Posterior cingulate gyrus (tissue), 11 donors: Measurements from ENCODE around the gene XRCC6.
"Not testable (repeated sequence)": the region's sequence is repeated elsewhere in the genome, so short reads cannot be mapped to it uniquely, and the experiment has no call there.

Experiments
- DNase-seq, 10 donors: peaks; one replicate each; pipeline versions ENCODE4 v3.0.0 to v3.0.0-alpha.2; 2020 to 2021; ENCODE audit warnings: mixed read lengths in 3 of 10
- intact Hi-C: fragments of 100-400 bp; cut with DNase I; formaldehyde crosslinking; loops from one replicate; pipeline ENCODE4 v1.15.1; 2023

The XRCC6 gene

GRCh38 chr22:41641854-41642253 is 20.8 kb downstream of the XRCC6 start:
- intact Hi-C loops, result no loop called here

GRCh38 chr22:41642331-41643110 is 21.4 kb downstream of the XRCC6 start:
- DNase-seq, result no peak
- intact Hi-C loops, result no loop called here

More at GRCh38 chr22:41641854-41642253, 20.8 kb downstream of the XRCC6 start:
- no peak for DNase-seq

GRCh38 chr22:41647771-41648170 is 26.7 kb downstream of the XRCC6 start:
- DNase-seq, result no peak
- intact Hi-C loops, result no loop called here

GRCh38 chr22:41648432-41648831 is 27.3 kb downstream of the XRCC6 start:
- intact Hi-C loops, result no loop called here
- DNase-seq, result no peak

- no peak for DNase-seq
- intact Hi-C loops, result no loop called here
Measured at GRCh38 chr22:41650229-41650628, 29.1 kb downstream of the XRCC6 start.

GRCh38 chr22:41650821-41651220 is 29.7 kb downstream of the XRCC6 start:
- intact Hi-C loops, result no loop called here

GRCh38 chr22:41654322-41654721 is 33.2 kb downstream of the XRCC6 start:
- intact Hi-C loops, result no loop called here
- no peak for DNase-seq

More at GRCh38 chr22:41650821-41651220, 29.7 kb downstream of the XRCC6 start:
- DNase-seq, result no peak

GRCh38 chr22:41656556-41656955 is 35.5 kb downstream of the XRCC6 start:
- no peak for DNase-seq
- intact Hi-C loops, result no loop called here

GRCh38 chr22:41657709-41658108 is 36.6 kb downstream of the XRCC6 start:
- no peak for DNase-seq
- intact Hi-C loops, result no loop called here

GRCh38 chr22:41658869-41659268 is 37.8 kb downstream of the XRCC6 start:
- intact Hi-C loops, result no loop called here
- no peak for DNase-seq

- no peak for DNase-seq
- intact Hi-C loops, result no loop called here
Measured at GRCh38 chr22:41659941-41660340, 38.8 kb downstream of the XRCC6 start.

GRCh38 chr22:41660416-41660815 is 39.3 kb downstream of the XRCC6 start:
- intact Hi-C loops, result no loop called here
- no peak for DNase-seq

GRCh38 chr22:41661088-41661487 is 40.0 kb downstream of the XRCC6 start:
- intact Hi-C loops, result no loop called here
- DNase-seq, result no peak

GRCh38 chr22:41661713-41662112 is 40.6 kb downstream of the XRCC6 start:
- DNase-seq, result no peak
- intact Hi-C loops, result no loop called here

GRCh38 chr22:41663594-41663993 is 42.5 kb downstream of the XRCC6 start:
- intact Hi-C loops, result not testable (repeated sequence)
- peak in 1 of 10 donors; percentile 49 for DNase-seq

GRCh38 chr22:41664490-41664889 is 43.4 kb downstream of the XRCC6 start:
- intact Hi-C loops, result no loop called here
- no peak for DNase-seq

GRCh38 chr22:41664951-41665350 is 43.9 kb downstream of the XRCC6 start:
- DNase-seq, result no peak
- intact Hi-C loops, result no loop called here

- no peak for DNase-seq
- intact Hi-C loops, result no loop called here
Measured at GRCh38 chr22:41668971-41669911, 48.1 kb downstream of the XRCC6 start.

- intact Hi-C loops, DNase-seq: not testable (repeated sequence)
Measured at GRCh38 chr22:41672096-41672495, 51.0 kb downstream of the XRCC6 start.

- intact Hi-C loops, result no loop called here
- peak in 2 of 10 donors; percentile 31 to 49 for DNase-seq
Measured at GRCh38 chr22:41672780-41673509, 51.9 kb downstream of the XRCC6 start.

GRCh38 chr22:41674846-41675340 is 53.8 kb downstream of the XRCC6 start:
- intact Hi-C loops, result no loop called here
- no peak for DNase-seq
